ENCODE measurements around the gene TNFAIP2. TPM values are rescaled to one million over a fixed set of nuclear protein-coding genes. Genes with fewer than 3 reads are reported as not detected.

The TNFAIP2 gene
- total RNA-seq, 1 experiment from 2014 or later = 8.1 TPM

GRCh38 chr14:103143506-103143905 is 20.2 kb downstream of the TNFAIP2 start:
- Mint-ChIP-seq H3K27me3 (ENCODE audit: insufficient read depth, unreplicated experiment) (no peaks in the 10 kb centered on the region), H3K27ac (ENCODE audit: unreplicated experiment) (no peak overlapping the region), H3K9me3 (ENCODE audit: unreplicated experiment) (no peaks in the 10 kb centered on the region), H3K4me1 (ENCODE audit: low read depth, unreplicated experiment) (peaks cover 11% of the 10 kb centered on the region), H3K36me3 (ENCODE audit: insufficient read depth, unreplicated experiment) (no peaks in the 10 kb centered on the region), H3K4me3 (ENCODE audit: unreplicated experiment) (no peak overlapping the region)
- CTCF ChIA-PET = no interaction called here
- Histone ChIP-seq H3K36me3 (ENCODE audit: control insufficient read depth, insufficient read depth, low read length) (no peaks in the 10 kb centered on the region), H3K27me3 (replicated peaks; ENCODE audit: control insufficient read depth, insufficient read depth, low read length) (no peaks in the 10 kb centered on the region), H3K9me3 (no peaks in the 10 kb centered on the region), H3K4me3 (ENCODE audit: low read depth, low read length) (no peak overlapping the region), H3K4me1 (no peaks in the 10 kb centered on the region)
- BruUV-seq (replicated peaks) = no TSS peak
- POLR2A ChIA-PET = no interaction called here
- intact Hi-C loops (cut with micrococcal nuclease; ENCODE audit: unreplicated experiment) = loop anchor here (5.0 kb wide), 1 partner anchor 44 kb away; no protein-coding TSS in a partner anchor
- TF ChIP-seq, protein P1, sequence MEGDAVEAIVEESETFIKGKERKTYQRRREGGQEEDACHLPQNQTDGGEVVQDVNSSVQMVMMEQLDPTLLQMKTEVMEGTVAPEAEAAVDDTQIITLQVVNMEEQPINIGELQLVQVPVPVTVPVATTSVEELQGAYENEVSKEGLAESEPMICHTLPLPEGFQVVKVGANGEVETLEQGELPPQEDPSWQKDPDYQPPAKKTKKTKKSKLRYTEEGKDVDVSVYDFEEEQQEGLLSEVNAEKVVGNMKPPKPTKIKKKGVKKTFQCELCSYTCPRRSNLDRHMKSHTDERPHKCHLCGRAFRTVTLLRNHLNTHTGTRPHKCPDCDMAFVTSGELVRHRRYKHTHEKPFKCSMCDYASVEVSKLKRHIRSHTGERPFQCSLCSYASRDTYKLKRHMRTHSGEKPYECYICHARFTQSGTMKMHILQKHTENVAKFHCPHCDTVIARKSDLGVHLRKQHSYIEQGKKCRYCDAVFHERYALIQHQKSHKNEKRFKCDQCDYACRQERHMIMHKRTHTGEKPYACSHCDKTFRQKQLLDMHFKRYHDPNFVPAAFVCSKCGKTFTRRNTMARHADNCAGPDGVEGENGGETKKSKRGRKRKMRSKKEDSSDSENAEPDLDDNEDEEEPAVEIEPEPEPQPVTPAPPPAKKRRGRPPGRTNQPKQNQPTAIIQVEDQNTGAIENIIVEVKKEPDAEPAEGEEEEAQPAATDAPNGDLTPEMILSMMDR (IDR thresholded peaks at IDR 0.05; ENCODE audit: insufficient read depth in 1 of 2, low read depth in 1 of 2, low read length in 1 of 2, severe bottlenecking in 1 of 2, unreplicated experiment in 1 of 2) = no peak
- DNase-seq = no peak

GRCh38 chr14:103144085-103144484 is 20.8 kb downstream of the TNFAIP2 start:
- Histone ChIP-seq H3K36me3 (ENCODE audit: control insufficient read depth, insufficient read depth, low read length) (no peaks in the 10 kb centered on the region), H3K4me3 (ENCODE audit: low read depth, low read length) (no peak overlapping the region), H3K27me3 (replicated peaks; ENCODE audit: control insufficient read depth, insufficient read depth, low read length) (no peaks in the 10 kb centered on the region), H3K4me1 (no peaks in the 10 kb centered on the region), H3K9me3 (no peaks in the 10 kb centered on the region)
- H3K27ac Mint-ChIP-seq (ENCODE audit: unreplicated experiment) = no peak overlapping the region
- ChIA-PET CTCF (no interaction called here), POLR2A (no interaction called here)
- H3K36me3 Mint-ChIP-seq (ENCODE audit: insufficient read depth, unreplicated experiment) = no peaks in the 10 kb centered on the region
- no TSS peak for BruUV-seq (replicated peaks)
- H3K27me3 Mint-ChIP-seq (ENCODE audit: insufficient read depth, unreplicated experiment) = no peaks in the 10 kb centered on the region
- no peak overlapping the region for H3K4me3 Mint-ChIP-seq (ENCODE audit: unreplicated experiment)
- no peak for DNase-seq
- peaks cover 11% of the 10 kb centered on the region for H3K4me1 Mint-ChIP-seq (ENCODE audit: low read depth, unreplicated experiment)
- H3K9me3 Mint-ChIP-seq (ENCODE audit: unreplicated experiment) = no peaks in the 10 kb centered on the region
- intact Hi-C loops (cut with micrococcal nuclease; ENCODE audit: unreplicated experiment) = loop anchor here (5.0 kb wide), 1 partner anchor 43 kb away; no protein-coding TSS in a partner anchor
- TF ChIP-seq, protein P1 (IDR thresholded peaks at IDR 0.05; ENCODE audit: insufficient read depth in 1 of 2, low read depth in 1 of 2, low read length in 1 of 2, severe bottlenecking in 1 of 2, unreplicated experiment in 1 of 2) = no peak

DNA sequence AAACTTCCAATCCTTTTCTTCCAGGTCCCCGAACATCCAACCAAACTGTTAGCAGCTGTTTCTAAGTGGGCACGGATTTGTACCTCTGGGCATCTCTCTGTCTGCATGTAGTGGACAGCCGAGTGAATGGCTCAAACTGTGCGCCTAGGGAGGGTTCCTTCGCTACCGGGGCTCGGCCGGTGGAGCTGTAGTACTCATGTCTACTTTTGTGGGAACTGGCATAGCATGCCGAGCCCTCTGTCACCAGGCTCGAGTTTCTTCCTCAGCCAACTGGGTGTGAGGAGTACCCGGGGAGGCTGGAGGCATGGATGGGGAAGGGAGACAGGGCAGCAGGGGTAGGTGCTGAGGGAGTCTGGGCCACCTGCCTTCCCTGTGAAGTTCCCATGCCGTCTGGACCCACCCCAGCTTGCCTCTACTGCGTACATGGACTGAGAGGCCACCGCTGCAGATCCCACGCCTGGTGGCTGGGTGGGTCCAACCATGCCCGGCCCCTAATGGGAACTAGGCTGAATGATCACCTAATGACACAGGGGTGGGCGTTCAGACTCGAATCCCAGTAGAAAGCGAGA is 23.0 kb downstream of the TNFAIP2 start:
- intact Hi-C loops (cut with micrococcal nuclease; ENCODE audit: unreplicated experiment) = no loop called here
- Histone ChIP-seq H3K4me3 (ENCODE audit: low read depth, low read length) (no peak overlapping the region), H3K4me1 (no peaks in the 10 kb centered on the region), H3K27me3 (replicated peaks; ENCODE audit: control insufficient read depth, insufficient read depth, low read length) (no peaks in the 10 kb centered on the region), H3K36me3 (ENCODE audit: control insufficient read depth, insufficient read depth, low read length) (no peaks in the 10 kb centered on the region), H3K9me3 (no peaks in the 10 kb centered on the region)
- Mint-ChIP-seq H3K27ac (ENCODE audit: unreplicated experiment) (no peak overlapping the region), H3K4me3 (ENCODE audit: unreplicated experiment) (no peak overlapping the region), H3K4me1 (ENCODE audit: low read depth, unreplicated experiment) (peaks cover 11% of the 10 kb centered on the region), H3K9me3 (ENCODE audit: unreplicated experiment) (no peaks in the 10 kb centered on the region), H3K27me3 (ENCODE audit: insufficient read depth, unreplicated experiment) (no peaks in the 10 kb centered on the region), H3K36me3 (ENCODE audit: insufficient read depth, unreplicated experiment) (no peaks in the 10 kb centered on the region)
- no TSS peak for BruUV-seq (replicated peaks)
- TF ChIP-seq, protein P1 (IDR thresholded peaks at IDR 0.05; ENCODE audit: insufficient read depth in 1 of 2, low read depth in 1 of 2, low read length in 1 of 2, severe bottlenecking in 1 of 2, unreplicated experiment in 1 of 2) = no peak
- CTCF ChIA-PET = no interaction called here
- no peak for DNase-seq
- POLR2A ChIA-PET = no interaction called here

Measured in Caco-2 (cell line).